H9 (cell line): ENCODE measurements around the gene SYNRG. TPM values are rescaled to one million over a fixed set of nuclear protein-coding genes. Genes with fewer than 3 reads are reported as not detected.

Experiments used
- DNase-seq: peaks from one replicate; pipeline ENCODE4 v3.0.0-alpha.2; 2017
- H2AFZ ChIP-seq: one replicate; pipeline ENCODE4 v1.6.1; 2013; ENCODE audit warnings: mild to moderate bottlenecking, low read length, control low read depth, moderate library complexity
- H2AK5ac ChIP-seq: 2 replicates; pipeline ENCODE4 v1.6.1; 2013; ENCODE audit warnings: low read length, control low read depth, mixed read lengths; ENCODE audit not compliant: insufficient read length
- H2BK120ac ChIP-seq: one replicate; pipeline ENCODE4 v1.6.1; 2013; ENCODE audit warnings: low read depth, mild to moderate bottlenecking, low read length, control low read depth, inconsistent platforms; ENCODE audit not compliant: poor library complexity, severe bottlenecking
- H2BK12ac ChIP-seq: 2 replicates; pipeline ENCODE4 v1.6.1; 2013; ENCODE audit warnings: low read length, control low read depth, mixed read lengths, low read depth; ENCODE audit not compliant: insufficient read length
- H2BK15ac ChIP-seq: 2 replicates; pipeline ENCODE4 v1.6.1; 2013; ENCODE audit warnings: low read depth, low read length, control low read depth
- H2BK20ac ChIP-seq: one replicate; pipeline ENCODE4 v1.6.1; 2013; ENCODE audit warnings: low read depth, mild to moderate bottlenecking, low read length, control low read depth, inconsistent platforms; ENCODE audit not compliant: poor library complexity, severe bottlenecking
- H2BK5ac ChIP-seq: 2 replicates; pipeline ENCODE4 v1.6.1; 2013; ENCODE audit warnings: low read length, control low read depth, mixed read lengths; ENCODE audit not compliant: insufficient read length
- H3K14ac ChIP-seq: 2 replicates; pipeline ENCODE4 v1.6.1; 2013; ENCODE audit warnings: low read length, control low read depth; ENCODE audit not compliant: insufficient read depth
- H3K18ac ChIP-seq: 2 replicates; pipeline ENCODE4 v1.6.1; 2013; ENCODE audit warnings: low read depth, mild to moderate bottlenecking, mixed read lengths, low read length, control low read depth; ENCODE audit not compliant: insufficient read length
- H3K23ac ChIP-seq: 2 replicates; pipeline ENCODE4 v1.6.1; 2013; ENCODE audit warnings: low read length, control low read depth, mixed read lengths, low read depth; ENCODE audit not compliant: insufficient read length
- H3K23me2 ChIP-seq: 2 replicates; pipeline ENCODE4 v1.6.1; 2013; ENCODE audit warnings: low read depth, mild to moderate bottlenecking, mixed read lengths, low read length, control low read depth; ENCODE audit not compliant: insufficient read length, poor library complexity, severe bottlenecking
- H3K27ac ChIP-seq: 2 replicates; pipeline ENCODE4 v1.5.1; 2013; ENCODE audit warnings: low read length, control low read depth, mixed read lengths, low read depth; ENCODE audit not compliant: insufficient read length
- H3K27me3 ChIP-seq: 2 replicates; pipeline ENCODE4 v1.6.1; 2013; ENCODE audit warnings: low read length, control low read depth, inconsistent platforms; ENCODE audit not compliant: insufficient read depth
- H3K4ac ChIP-seq: 2 replicates; pipeline ENCODE4 v1.6.1; 2013; ENCODE audit warnings: low read depth, mild to moderate bottlenecking, control low read depth, inconsistent platforms, low read length, moderate library complexity
- H3K4me1 ChIP-seq: 2 replicates; pipeline ENCODE4 v1.6.1; 2013; ENCODE audit warnings: low read length, control low read depth, inconsistent platforms; ENCODE audit not compliant: insufficient read depth
- H3K4me2 ChIP-seq: 2 replicates; pipeline ENCODE4 v1.6.1; 2013; ENCODE audit warnings: low read length, control low read depth, mixed read lengths; ENCODE audit not compliant: insufficient read length, insufficient read depth
- H3K56ac ChIP-seq: 2 replicates; pipeline ENCODE4 v1.6.1; 2013; ENCODE audit warnings: low read depth, mild to moderate bottlenecking, mixed read lengths, low read length, control low read depth; ENCODE audit not compliant: insufficient read length
- H3K79me1 ChIP-seq: 2 replicates; pipeline ENCODE4 v1.6.1; 2013; ENCODE audit warnings: low read depth, mild to moderate bottlenecking, moderate library complexity, low read length, control low read depth, inconsistent platforms; ENCODE audit not compliant: insufficient read depth, poor library complexity, severe bottlenecking
- H3K79me2 ChIP-seq: 2 replicates; pipeline ENCODE4 v1.6.1; 2013; ENCODE audit warnings: low read length, control low read depth, inconsistent platforms; ENCODE audit not compliant: insufficient read depth
- H3K9ac ChIP-seq: 2 replicates; pipeline ENCODE4 v1.6.1; 2013; ENCODE audit warnings: low read length, control low read depth, mixed read lengths; ENCODE audit not compliant: insufficient read length; ENCODE audit errors: extremely low read depth
- H3K9me3 ChIP-seq: one replicate; pipeline ENCODE4 v1.6.1; 2013; ENCODE audit warnings: low read depth, low read length, inconsistent platforms; ENCODE audit not compliant: control insufficient read depth
- H3T11ph ChIP-seq: one replicate; pipeline ENCODE4 v1.6.1; 2013; ENCODE audit warnings: mild to moderate bottlenecking, low read length, control low read depth, inconsistent platforms
- H4K20me1 ChIP-seq: one replicate; pipeline ENCODE4 v1.6.1; 2013; ENCODE audit not compliant: control insufficient read depth, insufficient read length, insufficient read depth
- H4K5ac ChIP-seq: 2 replicates; pipeline ENCODE4 v1.6.1; 2013; ENCODE audit warnings: low read depth, mild to moderate bottlenecking, mixed read lengths, low read length, control low read depth; ENCODE audit not compliant: insufficient read length
- H4K8ac ChIP-seq: replicated peaks from 2 replicates; pipeline ENCODE4 v1.6.1; 2013; ENCODE audit warnings: low read length, control low read depth, mixed read lengths, low read depth; ENCODE audit not compliant: insufficient read length
- H4K91ac ChIP-seq: 2 replicates; pipeline ENCODE4 v1.6.1; 2013; ENCODE audit warnings: low read depth, mild to moderate bottlenecking, moderate library complexity, mixed read lengths, low read length, control low read depth; ENCODE audit not compliant: insufficient read length
- H3K27ac Mint-ChIP-seq, 3 experiments: 2 replicates in 2 of 3; 3 replicates in 1 of 3; pipeline ENCODE4 v1.8.0; 2020 to 2021; ENCODE audit warnings: mixed read lengths in 3 of 3, mild to moderate bottlenecking in 1 of 3, moderate library complexity in 1 of 3
- H3K27me3 Mint-ChIP-seq: 2 replicates; pipeline ENCODE4 v1.8.0; 2021; ENCODE audit warnings: low read depth, mild to moderate bottlenecking, moderate library complexity, mixed read lengths
- H3K36me3 Mint-ChIP-seq, 3 experiments: 2 replicates in 2 of 3; 3 replicates in 1 of 3; pipeline ENCODE4 v1.8.0; 2020 to 2021; ENCODE audit warnings: low read depth in 3 of 3, mixed read lengths in 3 of 3; ENCODE audit not compliant: insufficient read depth in 1 of 3
- H3K4me1 Mint-ChIP-seq, 2 experiments: 2 replicates each; pipeline ENCODE4 v1.8.0; 2020; ENCODE audit warnings: mixed read lengths in 2 of 2
- H3K4me3 Mint-ChIP-seq, 2 experiments: 2 replicates in 1 of 2; 3 replicates in 1 of 2; pipeline ENCODE4 v1.8.0; 2020 to 2021; ENCODE audit warnings: mild to moderate bottlenecking in 2 of 2, mixed read lengths in 2 of 2, moderate library complexity in 1 of 2
- H3K9me3 Mint-ChIP-seq, 2 experiments: 2 replicates in 1 of 2; 3 replicates in 1 of 2; pipeline ENCODE4 v1.8.0; 2020; ENCODE audit warnings: mild to moderate bottlenecking in 2 of 2, mixed read lengths in 2 of 2, moderate library complexity in 1 of 2
- WGBS: extraction: QIAGEN DNeasy Blood & Tissue Kit; methylation state at CpG from one replicate; pipeline ENCODE4 v1.1.7; 2013; ENCODE audit warnings: missing lambda C conversion rate, low lambda C conversion rate, mixed read lengths; ENCODE audit not compliant: insufficient read length; ENCODE audit errors: extremely low coverage; 5-methylcytosine and 5-hydroxymethylcytosine counted together
- total RNA-seq: library from RNA; stranded (reverse); gene quantifications from 2 replicates; pipeline ENCODE4 v1.2.1, GENCODE V29; 2021
- TF ChIP-seq, protein P1 (sequence below): fragments of 200-600 bp; sonication (generic); conservative IDR thresholded peaks from 3 replicates; pipeline ENCODE4 v1.8.0; 2021; ENCODE audit warnings: antibody characterized with exemption, mild to moderate bottlenecking

SYNRG gene
- total RNA-seq, 1 experiment from 2014 or later = 30.5 TPM

DNA sequence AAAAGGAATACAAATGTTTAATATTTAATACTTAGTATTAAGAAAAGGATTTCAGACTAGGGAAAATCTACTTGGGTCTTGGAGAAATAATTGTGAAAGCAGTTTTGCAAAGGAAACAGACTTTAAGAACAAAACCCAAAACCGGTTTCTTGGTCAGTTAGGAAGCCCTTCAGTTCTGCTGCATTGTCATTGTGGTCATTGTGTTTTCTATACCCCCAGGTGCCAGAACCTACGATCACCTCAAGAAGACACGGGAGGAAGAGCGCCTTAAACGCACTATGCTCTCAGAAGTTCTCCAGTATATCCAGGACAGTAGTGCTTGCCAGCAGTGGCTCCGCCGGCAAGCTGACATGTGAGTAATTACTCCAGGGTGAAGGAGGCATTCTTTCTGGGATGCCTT lies 139.0 kb downstream of the SYNRG start:
- Mint-ChIP-seq H3K4me3 (no peak overlapping the region), H3K27me3 (no peaks in the 10 kb centered on the region), H3K36me3 (peaks cover 8 to 66% (median 64%) of the 10 kb centered on the region in 3 experiments; a peak in 6 of 7 replicates), H3K4me1 (no peaks in the 10 kb centered on the region), H3K27ac (no peak overlapping the region), H3K9me3 (no peaks in the 10 kb centered on the region)
- no peak overlapping the region for H3K23ac ChIP-seq
- H4K91ac ChIP-seq = no peak overlapping the region
- H4K20me1 ChIP-seq = no peaks in the 10 kb centered on the region
- no peaks in the 10 kb centered on the region for H3K4me1 ChIP-seq
- WGBS = no CpG with 5 or more reads among the region's 7 CpGs
- H3K4me2 ChIP-seq = no peak overlapping the region
- no peak for DNase-seq
- no peak overlapping the region for H3K4ac ChIP-seq
- no peaks in the 10 kb centered on the region for H3K27me3 ChIP-seq
- H4K8ac ChIP-seq = no peak overlapping the region
- H3K56ac ChIP-seq = no peak overlapping the region
- no peaks in the 10 kb centered on the region for H3K79me2 ChIP-seq
- no peaks in the 10 kb centered on the region for H3K23me2 ChIP-seq
- H3K18ac ChIP-seq = no peak overlapping the region
- H2BK12ac ChIP-seq = no peak overlapping the region
- H3K9ac ChIP-seq = no peak overlapping the region
- H3K9me3 ChIP-seq = no peaks in the 10 kb centered on the region
- no peaks in the 10 kb centered on the region for H3K79me1 ChIP-seq
- no peak overlapping the region for H3K14ac ChIP-seq
- H2AK5ac ChIP-seq = no peak overlapping the region
- no peak overlapping the region for H3K27ac ChIP-seq
- H2BK5ac ChIP-seq = no peak overlapping the region
- no peak overlapping the region for H4K5ac ChIP-seq
- H2BK15ac ChIP-seq = no peak overlapping the region
- TF ChIP-seq, protein P1, sequence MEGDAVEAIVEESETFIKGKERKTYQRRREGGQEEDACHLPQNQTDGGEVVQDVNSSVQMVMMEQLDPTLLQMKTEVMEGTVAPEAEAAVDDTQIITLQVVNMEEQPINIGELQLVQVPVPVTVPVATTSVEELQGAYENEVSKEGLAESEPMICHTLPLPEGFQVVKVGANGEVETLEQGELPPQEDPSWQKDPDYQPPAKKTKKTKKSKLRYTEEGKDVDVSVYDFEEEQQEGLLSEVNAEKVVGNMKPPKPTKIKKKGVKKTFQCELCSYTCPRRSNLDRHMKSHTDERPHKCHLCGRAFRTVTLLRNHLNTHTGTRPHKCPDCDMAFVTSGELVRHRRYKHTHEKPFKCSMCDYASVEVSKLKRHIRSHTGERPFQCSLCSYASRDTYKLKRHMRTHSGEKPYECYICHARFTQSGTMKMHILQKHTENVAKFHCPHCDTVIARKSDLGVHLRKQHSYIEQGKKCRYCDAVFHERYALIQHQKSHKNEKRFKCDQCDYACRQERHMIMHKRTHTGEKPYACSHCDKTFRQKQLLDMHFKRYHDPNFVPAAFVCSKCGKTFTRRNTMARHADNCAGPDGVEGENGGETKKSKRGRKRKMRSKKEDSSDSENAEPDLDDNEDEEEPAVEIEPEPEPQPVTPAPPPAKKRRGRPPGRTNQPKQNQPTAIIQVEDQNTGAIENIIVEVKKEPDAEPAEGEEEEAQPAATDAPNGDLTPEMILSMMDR = no peak
- no peak overlapping the region for H3T11ph ChIP-seq
- no peak overlapping the region for H2BK20ac ChIP-seq
- H2BK120ac ChIP-seq = no peak overlapping the region
- no peak overlapping the region for H2AFZ ChIP-seq
